ENCODE data around the gene CNNM2.

The CNNM2 gene

DNA sequence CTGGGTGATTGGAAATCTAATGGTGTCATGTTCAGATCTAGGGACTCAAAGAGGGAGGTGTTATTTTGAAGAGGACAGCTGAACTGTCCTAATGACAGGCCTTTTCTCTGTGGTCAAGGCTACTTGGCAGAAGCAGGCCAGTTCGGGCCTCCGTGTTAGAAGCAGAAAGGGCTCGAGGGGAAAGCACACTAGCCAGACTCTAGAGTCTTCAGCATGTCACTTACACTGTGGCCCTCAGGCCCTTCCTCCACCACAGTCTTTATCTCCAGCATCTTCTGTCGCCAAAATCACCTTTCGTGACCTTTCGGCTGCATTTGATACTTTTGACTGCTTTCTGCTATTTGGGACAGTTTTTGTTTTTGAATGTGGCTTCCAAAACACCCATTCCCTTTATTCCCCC, 123.3 kb downstream of the CNNM2 start:
- Histone ChIP-seq H3K27me3 (ENCODE audit: low read length) (no peaks in the 10 kb centered on the region), H3K4me3 (ENCODE audit: insufficient read depth, low read length, poor library complexity, severe bottlenecking) (no peak overlapping the region), H3K9me2 (replicated peaks; ENCODE audit: insufficient read depth, low read length) (no peaks in the 10 kb centered on the region), H3K79me2 (ENCODE audit: insufficient read depth, low read length) (no peaks in the 10 kb centered on the region), H3K4me2 (ENCODE audit: low read depth, low read length, poor library complexity, severe bottlenecking) (no peak overlapping the region), H3K9me3 (ENCODE audit: insufficient read depth, low read length) (no peaks in the 10 kb centered on the region), H3F3A (ENCODE audit: insufficient read depth) (no peaks in the 10 kb centered on the region), H3K36me3 (ENCODE audit: low read length) (no peaks in the 10 kb centered on the region), H3K9ac (ENCODE audit: low read length) (no peak overlapping the region), H4K20me1 (ENCODE audit: low read depth, low read length) (no peaks in the 10 kb centered on the region), H3K27ac (ENCODE audit: low read depth, low read length) (no peak overlapping the region), H2AFZ (ENCODE audit: low read depth, low read length, severe bottlenecking) (no peak overlapping the region)
- TF ChIP-seq EZH2phosphoT487 (conservative IDR thresholded peaks at IDR 0.05; ENCODE audit: low read length) (no peak), CTCF (IDR thresholded peaks at IDR 0.05; ENCODE audit: insufficient read depth, low read length, poor library complexity, severe bottlenecking) (no peak)

DNA sequence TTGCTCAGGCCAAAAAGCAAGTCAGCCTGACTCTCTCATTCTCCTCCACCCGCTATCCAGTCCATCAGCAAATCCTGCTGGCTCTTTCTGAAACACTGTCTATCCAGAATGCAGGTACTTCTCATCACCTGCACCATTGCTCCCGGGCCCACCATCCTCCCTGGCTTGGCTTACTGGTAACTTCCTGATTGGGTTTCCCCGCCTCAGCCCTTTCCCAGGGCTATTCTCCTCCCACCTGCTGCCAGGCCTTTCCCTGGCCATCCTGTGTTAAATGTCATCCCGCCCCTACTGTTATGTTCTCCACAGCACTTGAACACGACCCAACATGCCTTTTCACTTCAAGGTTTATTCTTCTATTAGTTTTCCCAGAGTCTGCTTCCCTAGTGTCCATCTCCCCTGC, 124.0 kb downstream of the CNNM2 start:
- no peaks in the 10 kb centered on the region for H3K9me2 ChIP-seq (replicated peaks; ENCODE audit: insufficient read depth, low read length)
- no peaks in the 10 kb centered on the region for H3F3A ChIP-seq (ENCODE audit: insufficient read depth)
- no peaks in the 10 kb centered on the region for H3K79me2 ChIP-seq (ENCODE audit: insufficient read depth, low read length)
- H3K9me3 ChIP-seq (ENCODE audit: insufficient read depth, low read length), result no peaks in the 10 kb centered on the region
- no peak overlapping the region for H3K9ac ChIP-seq (ENCODE audit: low read length)
- H3K27me3 ChIP-seq (ENCODE audit: low read length), result no peaks in the 10 kb centered on the region
- H3K4me3 ChIP-seq (ENCODE audit: insufficient read depth, low read length, poor library complexity, severe bottlenecking), result no peak overlapping the region
- TF ChIP-seq CTCF (IDR thresholded peaks at IDR 0.05; ENCODE audit: insufficient read depth, low read length, poor library complexity, severe bottlenecking) (no peak), EZH2phosphoT487 (conservative IDR thresholded peaks at IDR 0.05; ENCODE audit: low read length) (no peak)
- H3K4me2 ChIP-seq (ENCODE audit: low read depth, low read length, poor library complexity, severe bottlenecking), result no peak overlapping the region
- H4K20me1 ChIP-seq (ENCODE audit: low read depth, low read length), result no peaks in the 10 kb centered on the region
- H2AFZ ChIP-seq (ENCODE audit: low read depth, low read length, severe bottlenecking), result no peak overlapping the region
- no peak overlapping the region for H3K27ac ChIP-seq (ENCODE audit: low read depth, low read length)
- H3K36me3 ChIP-seq (ENCODE audit: low read length), result no peaks in the 10 kb centered on the region

- H3K27me3 ChIP-seq (ENCODE audit: low read length), result no peaks in the 10 kb centered on the region
- H3K9me2 ChIP-seq (replicated peaks; ENCODE audit: insufficient read depth, low read length), result no peaks in the 10 kb centered on the region
- H3F3A ChIP-seq (ENCODE audit: insufficient read depth), result no peaks in the 10 kb centered on the region
- no peak overlapping the region for H3K4me3 ChIP-seq (ENCODE audit: insufficient read depth, low read length, poor library complexity, severe bottlenecking)
- H3K27ac ChIP-seq (ENCODE audit: low read depth, low read length), result no peak overlapping the region
- no peak overlapping the region for H3K4me2 ChIP-seq (ENCODE audit: low read depth, low read length, poor library complexity, severe bottlenecking)
- H3K9ac ChIP-seq (ENCODE audit: low read length), result no peak overlapping the region
- H4K20me1 ChIP-seq (ENCODE audit: low read depth, low read length), result no peaks in the 10 kb centered on the region
- H2AFZ ChIP-seq (ENCODE audit: low read depth, low read length, severe bottlenecking), result no peak overlapping the region
- no peaks in the 10 kb centered on the region for H3K79me2 ChIP-seq (ENCODE audit: insufficient read depth, low read length)
- H3K36me3 ChIP-seq (ENCODE audit: low read length), result no peaks in the 10 kb centered on the region
- TF ChIP-seq EZH2phosphoT487 (conservative IDR thresholded peaks at IDR 0.05; ENCODE audit: low read length) (no peak), CTCF (IDR thresholded peaks at IDR 0.05; ENCODE audit: insufficient read depth, low read length, poor library complexity, severe bottlenecking) (no peak)
- no peaks in the 10 kb centered on the region for H3K9me3 ChIP-seq (ENCODE audit: insufficient read depth, low read length)
Measured at GRCh38 chr10:103042908-103043307, 124.8 kb downstream of the CNNM2 start.

Measured in SU-DHL-6 (cell line).